NCI-H2196 (cell line): ENCODE results near the gene MRPL18.
"Not testable (repeated sequence)": the region's sequence is repeated elsewhere in the genome, so short reads cannot be mapped to it uniquely, and the experiment has no call there.

ENCODE experiments used
- DNase-seq: peaks from one replicate; lab custom pipeline; 2025; ENCODE audit not compliant: unreplicated experiment; lab: John Stamatoyannopoulos, UW

MRPL18 gene

GRCh38 chr6:159815410-159815809 lies 25.1 kb downstream of the MRPL18 start:
- no peak for DNase-seq

DNA sequence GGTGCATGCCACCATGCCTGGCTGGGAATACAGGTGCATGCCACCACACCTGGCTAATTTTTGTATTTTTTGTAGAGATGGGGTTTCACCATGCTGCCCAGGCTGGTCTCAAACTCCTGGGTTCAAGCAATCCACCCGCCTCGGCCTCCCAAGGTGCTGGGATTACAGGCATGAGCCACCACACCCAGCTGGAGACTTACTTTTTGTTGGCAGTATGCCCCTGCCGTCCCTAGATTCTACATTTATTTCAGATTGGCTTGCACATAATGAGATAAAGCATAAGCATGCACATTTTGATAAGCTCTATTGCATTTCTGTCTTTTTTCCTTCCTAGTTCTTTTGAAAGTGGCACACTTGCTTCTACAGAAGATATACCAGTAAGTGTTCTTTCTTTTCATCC lies 26.5 kb downstream of the MRPL18 start:
- DNase-seq = not testable (repeated sequence)

DNA sequence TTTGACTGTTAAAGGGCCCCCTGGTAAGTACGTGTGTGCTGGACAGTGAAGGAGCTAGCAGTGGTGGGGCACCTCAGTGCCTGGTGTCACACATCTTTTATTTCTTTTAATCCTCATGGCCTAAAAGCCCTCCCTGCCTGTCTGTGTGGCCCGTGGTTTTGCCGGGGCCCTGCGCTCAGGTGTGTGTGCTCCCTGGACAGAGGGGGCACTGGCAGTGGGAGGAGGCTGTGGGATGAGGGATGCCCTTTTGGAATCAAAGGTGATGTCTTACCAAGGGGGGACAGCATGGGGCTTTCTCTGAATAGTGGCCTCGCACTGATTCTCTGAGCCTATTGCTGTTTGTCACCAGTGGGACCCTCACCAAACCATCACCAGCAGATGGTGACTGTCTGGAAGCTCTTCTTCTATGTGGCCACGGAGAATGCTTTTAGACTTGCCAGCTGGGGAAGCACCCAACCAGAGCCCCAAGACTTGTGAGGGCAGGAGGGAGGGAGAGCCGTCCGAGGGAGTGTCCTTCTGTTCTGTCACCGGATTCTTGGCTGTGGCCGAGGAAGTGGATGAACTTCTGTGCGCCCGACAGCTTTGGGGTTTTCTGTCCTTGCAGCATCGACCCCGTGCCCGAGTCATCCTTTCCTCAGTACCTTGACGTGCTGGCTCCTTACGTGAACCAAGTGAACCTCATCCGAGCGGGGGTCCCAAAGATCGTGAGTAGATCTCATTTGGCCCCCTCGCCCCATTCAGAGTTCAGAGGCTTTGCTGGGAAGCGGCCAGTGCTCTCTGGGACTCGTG lies 27.9 kb downstream of the MRPL18 start:
- DNase-seq = no peak

- DNase-seq = no peak
These were observed 28.8 kb downstream of the MRPL18 start for GRCh38 chr6:159819098-159819497.

- DNase-seq = no peak
These were observed 29.8 kb downstream of the MRPL18 start for GRCh38 chr6:159819932-159820640.

DNA sequence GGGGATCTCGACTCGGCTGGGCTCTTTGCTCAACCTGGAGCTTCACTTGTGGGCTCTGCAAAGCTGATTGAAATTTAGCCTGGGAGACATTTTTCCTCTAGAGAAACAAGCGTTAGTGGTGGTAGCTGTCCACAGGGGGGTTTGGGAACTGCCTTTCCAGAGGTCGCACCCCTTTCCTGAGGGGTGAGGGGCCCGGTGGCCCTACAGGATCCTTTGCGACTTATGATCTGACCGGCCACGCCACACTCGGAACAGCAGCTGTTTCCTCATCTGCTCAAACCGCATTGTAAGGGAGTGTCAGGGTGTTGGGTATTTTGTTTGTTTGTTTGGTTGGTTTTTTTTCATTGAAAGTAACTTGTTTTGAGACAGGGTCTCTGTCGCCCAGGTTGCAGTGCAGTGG lies 30.9 kb downstream of the MRPL18 start:
- no peak for DNase-seq

DNA sequence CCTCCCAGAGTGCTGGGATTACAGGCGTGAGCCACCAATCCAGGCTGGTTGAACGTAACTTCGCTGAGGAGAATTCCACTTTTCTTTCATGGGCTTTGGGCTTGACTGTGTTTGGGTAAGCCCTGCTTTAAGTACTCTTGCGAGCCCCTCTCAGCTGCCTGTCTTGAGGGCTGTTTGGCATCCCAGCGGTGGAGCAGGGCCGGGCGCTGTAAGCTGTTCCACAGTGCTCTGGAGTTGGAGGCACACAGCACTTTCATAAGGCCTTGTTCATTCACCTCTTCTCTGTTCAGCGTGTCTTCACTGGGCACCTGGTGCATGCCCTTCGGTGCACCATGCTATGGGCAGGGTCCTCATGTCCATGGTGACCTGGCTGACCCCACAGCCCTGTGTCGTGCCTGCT lies 31.5 kb downstream of the MRPL18 start:
- no peak for DNase-seq

GRCh38 chr6:159823953-159824352 lies 33.7 kb downstream of the MRPL18 start:
- no peak for DNase-seq

DNA sequence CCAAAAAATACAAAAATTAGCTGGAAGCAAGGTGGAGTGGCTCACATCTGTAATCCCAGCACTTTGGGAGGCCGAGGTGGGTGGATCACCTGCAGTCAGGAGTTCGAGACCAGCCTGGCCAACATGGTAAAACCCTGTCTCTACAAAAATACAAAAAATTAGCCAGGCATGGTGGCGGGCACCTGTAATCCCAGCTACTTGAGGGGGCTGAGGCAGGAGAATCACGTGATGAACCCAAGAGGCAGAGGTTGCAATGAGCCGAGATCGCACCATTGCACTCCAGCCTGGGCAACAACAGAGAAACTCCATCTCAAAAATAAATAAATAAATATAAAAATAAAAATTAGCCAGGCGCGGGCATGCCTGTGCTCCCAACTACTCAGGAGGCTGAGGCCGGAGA lies 34.4 kb downstream of the MRPL18 start:
- not testable (repeated sequence) for DNase-seq

DNA sequence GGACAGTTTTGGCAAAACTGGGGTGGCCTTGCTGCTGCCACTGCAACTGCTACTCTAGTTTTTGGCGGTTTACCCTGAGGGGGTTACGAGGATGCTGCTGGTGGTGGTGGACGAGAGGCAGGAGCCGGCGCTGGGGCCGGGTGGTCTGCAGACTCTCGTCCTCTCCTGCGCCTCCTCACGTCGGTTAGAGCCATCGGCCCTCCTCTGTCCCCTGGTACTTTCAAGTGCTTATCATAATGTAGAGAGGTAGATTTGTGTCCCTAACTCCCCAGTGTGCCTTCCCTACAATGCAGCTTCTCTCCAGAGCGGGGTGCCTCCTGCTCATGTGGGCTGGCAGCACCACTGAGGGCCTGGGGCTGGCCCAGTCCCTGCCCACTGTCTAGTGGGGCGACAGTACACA lies 35.7 kb downstream of the MRPL18 start:
- no peak for DNase-seq

- no peak for DNase-seq
These were observed 36.8 kb downstream of the MRPL18 start for GRCh38 chr6:159826968-159827647.

DNA sequence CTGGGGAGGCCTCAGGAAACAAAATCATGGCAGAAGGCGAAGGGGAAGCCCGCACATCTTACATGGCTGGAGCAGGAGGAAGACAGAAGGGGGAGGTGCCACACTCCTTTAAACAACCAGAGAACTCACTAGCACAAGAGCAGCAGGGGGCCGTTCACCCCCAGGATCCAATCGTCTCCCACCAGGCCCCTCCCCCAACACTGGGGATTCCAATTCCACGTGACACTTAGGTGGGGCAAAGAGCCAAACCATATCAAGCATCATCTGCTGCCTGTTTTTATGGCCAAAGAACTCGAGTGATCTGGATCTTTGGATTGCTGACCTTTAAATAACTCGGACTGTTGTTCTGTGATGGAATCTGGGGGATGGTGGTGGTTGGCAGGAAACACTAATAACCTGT lies 37.8 kb downstream of the MRPL18 start:
- DNase-seq = no peak

DNA sequence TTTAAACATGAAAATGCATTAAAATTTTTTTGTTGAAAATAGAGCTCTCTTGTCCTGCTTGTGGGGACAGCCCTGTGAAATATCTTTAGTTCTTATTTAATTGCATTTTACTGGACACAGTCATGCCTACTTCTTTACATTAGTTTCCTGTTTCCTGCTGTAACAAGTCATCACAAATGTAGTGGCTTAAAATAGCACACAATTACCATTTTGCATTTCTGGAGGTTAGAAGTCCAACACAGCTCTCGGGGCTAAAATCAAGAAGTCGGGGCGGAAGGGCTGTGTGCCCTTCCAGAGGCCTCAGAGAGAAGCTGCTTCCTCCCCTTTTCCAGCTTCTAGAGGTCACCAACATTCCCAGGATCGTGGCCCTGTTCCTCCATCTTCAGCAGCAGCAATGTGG lies 39.3 kb downstream of the MRPL18 start:
- no peak for DNase-seq

DNA sequence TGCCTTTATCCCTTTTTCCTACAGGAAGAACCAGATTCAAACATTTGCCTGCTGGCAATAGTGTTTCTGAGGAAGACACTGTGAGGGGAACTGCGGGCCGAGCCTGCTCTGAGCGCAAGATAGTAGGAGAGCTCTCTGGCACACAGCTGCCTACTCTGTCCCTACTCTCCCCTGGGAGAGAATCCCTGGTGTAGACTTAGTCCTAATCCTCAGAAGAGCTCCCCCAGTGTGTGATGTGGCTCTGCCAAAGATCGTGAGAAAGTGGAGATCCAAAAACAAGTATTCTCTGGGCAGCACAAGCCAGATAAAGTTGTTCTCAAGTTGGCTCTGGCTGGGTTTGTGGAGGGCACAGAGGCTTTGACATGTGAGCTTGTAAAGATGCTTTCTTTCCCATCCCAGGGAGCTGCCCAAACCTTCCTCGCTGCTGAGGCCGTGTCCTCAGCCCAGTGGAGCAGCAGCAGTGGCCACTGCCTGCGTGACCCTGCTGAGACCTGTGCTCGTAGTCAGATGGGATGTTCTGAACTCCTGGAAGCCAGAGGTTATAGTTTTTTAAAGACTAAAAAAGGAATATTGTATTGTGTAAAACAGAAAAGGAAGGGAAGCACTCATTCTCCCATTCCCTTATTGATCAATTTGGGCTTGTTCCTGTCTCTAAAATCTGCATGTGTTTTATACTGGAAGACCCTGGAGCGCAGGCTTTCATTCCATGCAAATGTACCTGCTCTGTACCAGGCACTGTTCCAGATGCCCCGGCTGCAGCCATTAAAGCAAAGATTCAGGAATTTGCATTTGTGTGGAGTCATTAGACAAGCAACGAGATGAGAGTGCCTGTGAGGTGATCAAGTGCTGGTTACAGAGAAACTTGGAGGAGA lies 40.5 kb downstream of the MRPL18 start:
- no peak for DNase-seq

GRCh38 chr6:159831373-159831679 lies 41.1 kb downstream of the MRPL18 start:
- peak; percentile 14 for DNase-seq

DNA sequence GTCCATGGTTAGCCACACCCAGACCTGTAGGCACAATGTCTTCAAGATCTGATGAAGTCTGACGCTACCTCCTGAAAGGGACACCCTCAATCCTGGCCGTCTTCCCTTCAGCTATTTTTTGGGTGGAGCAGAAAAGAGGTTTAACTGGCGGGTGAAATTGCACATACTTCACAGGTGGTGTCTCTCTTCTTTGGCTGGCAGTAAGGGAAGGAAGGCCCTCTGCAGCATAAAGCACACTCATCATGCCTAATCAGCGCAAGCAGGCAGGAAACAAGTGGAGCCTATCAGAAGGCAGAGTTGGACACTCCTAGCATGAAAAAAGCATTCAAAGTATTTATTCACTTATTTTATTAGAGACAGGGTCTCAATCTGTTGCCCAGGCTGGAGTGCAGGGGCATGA lies 42.7 kb downstream of the MRPL18 start:
- DNase-seq = no peak

DNA sequence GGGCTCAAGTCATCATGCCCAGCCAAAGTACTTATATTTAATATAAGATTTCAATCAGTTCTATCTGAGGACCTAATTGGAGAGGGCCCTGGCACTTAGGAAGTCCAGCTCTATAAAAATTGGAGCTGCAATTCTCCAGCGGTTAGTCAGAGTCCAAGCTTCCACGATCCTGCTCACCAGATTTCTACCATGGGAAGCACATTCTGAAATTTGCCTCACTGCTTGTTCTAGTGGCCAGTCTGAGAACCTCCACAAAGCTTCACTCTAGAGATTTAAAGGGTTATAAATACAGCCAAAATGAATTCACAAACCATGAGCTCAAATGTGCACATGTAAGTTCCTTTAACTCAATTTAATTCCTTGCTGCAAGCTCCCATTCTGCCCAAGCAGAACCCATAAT lies 43.3 kb downstream of the MRPL18 start:
- DNase-seq = no peak

GRCh38 chr6:159833997-159834603 lies 43.8 kb downstream of the MRPL18 start:
- no peak for DNase-seq

GRCh38 chr6:159836718-159837490 lies 46.6 kb downstream of the MRPL18 start:
- DNase-seq = no peak

DNA sequence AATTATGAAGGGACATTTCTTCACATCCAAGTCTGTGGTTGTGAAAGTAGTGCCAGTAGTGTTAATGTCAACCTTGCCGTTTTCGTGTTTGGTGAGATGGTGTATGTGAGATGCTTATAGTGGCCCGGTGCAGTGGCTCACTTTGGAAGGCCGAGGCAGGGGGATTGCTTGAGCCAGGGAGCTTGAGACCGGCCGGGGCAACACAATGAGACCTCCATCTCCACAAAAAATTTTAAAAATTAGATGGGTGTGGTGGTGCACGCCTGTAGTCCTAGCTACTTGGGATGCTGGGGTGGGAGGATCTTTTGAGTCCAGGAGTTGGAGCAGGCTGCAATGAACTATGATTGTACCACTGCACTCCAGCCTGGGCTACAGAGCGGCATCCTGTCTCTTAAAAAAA lies 47.2 kb downstream of the MRPL18 start:
- DNase-seq = no peak
